Activated CD8-positive, alpha-beta T cell treated with anti-CD3 and anti-CD28 coated beads, Interleukin-2, amount 10 ng/mL, durations not matched to agents 7 days and 5 days (primary cell): ENCODE results near the gene FBXL7. TPM values are rescaled to one million over a fixed set of nuclear protein-coding genes. Genes with fewer than 3 reads are reported as not detected.

Experiments
- ATAC-seq: fragments of 150-1000 bp; cut with Tn5 transposase; one replicate; pipeline ENCODE4 v1.10.0; 2021; ENCODE audit warnings: moderate library complexity
- CTCF ChIA-PET: fragments of 350-600 bp; sonication (Branson Sonifier 250); formaldehyde crosslinking; loops from one replicate; lab custom pipeline; 2021; ENCODE audit warnings: antibody characterized with exemption; lab: Charles Lee
- POLR2A ChIA-PET: fragments of 350-600 bp; sonication (Branson Sonifier 250); formaldehyde crosslinking; loops from one replicate; lab custom pipeline; 2021; ENCODE audit warnings: antibody characterized with exemption; lab: Charles Lee
- DNase-seq: peaks from one replicate; pipeline ENCODE4 v3.0.0-alpha.2; 2020
- H3K27ac Mint-ChIP-seq: one replicate; pipeline ENCODE4 v1.8.0; 2021; ENCODE audit warnings: mild to moderate bottlenecking, mixed read lengths
- H3K27me3 Mint-ChIP-seq: one replicate; pipeline ENCODE4 v1.8.0; 2021; ENCODE audit warnings: low read depth, mixed read lengths
- H3K36me3 Mint-ChIP-seq: one replicate; pipeline ENCODE4 v1.8.0; 2021; ENCODE audit warnings: low read depth, mixed read lengths
- H3K4me1 Mint-ChIP-seq: one replicate; pipeline ENCODE4 v1.8.0; 2021; ENCODE audit warnings: low read depth, mixed read lengths
- H3K4me3 Mint-ChIP-seq: one replicate; pipeline ENCODE4 v1.8.0; 2021; ENCODE audit warnings: mild to moderate bottlenecking, mixed read lengths
- H3K9me3 Mint-ChIP-seq: one replicate; pipeline ENCODE4 v1.8.0; 2022; ENCODE audit warnings: mixed read lengths; ENCODE audit not compliant: insufficient read depth
- total RNA-seq, 2 experiments: library from RNA; stranded (reverse); gene quantifications; one replicate each; pipeline ENCODE4 v1.2.3, GENCODE V29; 2021

FBXL7 gene
- total RNA-seq, 2 experiments from 2014 or later, result not detected

- no peaks in the 10 kb centered on the region for H3K27me3 Mint-ChIP-seq
- no peak overlapping the region for H3K27ac Mint-ChIP-seq
- H3K9me3 Mint-ChIP-seq, result no peaks in the 10 kb centered on the region
- no peaks in the 10 kb centered on the region for H3K4me1 Mint-ChIP-seq
- H3K4me3 Mint-ChIP-seq, result no peak overlapping the region
- H3K36me3 Mint-ChIP-seq, result no peaks in the 10 kb centered on the region
- DNase-seq (no peak), ATAC-seq (no peak)
- CTCF ChIA-PET, result no interaction called here
- POLR2A ChIA-PET, result no interaction called here
These were observed 189.9 kb downstream of the FBXL7 start for GRCh38 chr5:15689836-15690235.

- no peak overlapping the region for H3K27ac Mint-ChIP-seq
- ChIA-PET POLR2A (no interaction called here), CTCF (no interaction called here)
These were observed 190.6 kb downstream of the FBXL7 start for GRCh38 chr5:15690611-15691010.

GRCh38 chr5:15691521-15691920, 191.5 kb downstream of the FBXL7 start:
- DNase-seq, result no peak
- ATAC-seq, result no peak
- ChIA-PET CTCF (no interaction called here), POLR2A (no interaction called here)
- Mint-ChIP-seq H3K36me3 (no peaks in the 10 kb centered on the region), H3K27ac (no peak overlapping the region), H3K4me1 (no peaks in the 10 kb centered on the region), H3K4me3 (no peak overlapping the region), H3K9me3 (no peaks in the 10 kb centered on the region), H3K27me3 (no peaks in the 10 kb centered on the region)

More at GRCh38 chr5:15690611-15691010, 190.6 kb downstream of the FBXL7 start:
- H3K4me3 Mint-ChIP-seq, result no peak overlapping the region
- H3K36me3 Mint-ChIP-seq, result no peaks in the 10 kb centered on the region
- ATAC-seq (no peak), DNase-seq (no peak)
- H3K4me1 Mint-ChIP-seq, result no peaks in the 10 kb centered on the region
- no peaks in the 10 kb centered on the region for H3K9me3 Mint-ChIP-seq
- no peaks in the 10 kb centered on the region for H3K27me3 Mint-ChIP-seq

- no peaks in the 10 kb centered on the region for H3K36me3 Mint-ChIP-seq
These were observed 192.9 kb downstream of the FBXL7 start for GRCh38 chr5:15692706-15693381.

GRCh38 chr5:15693382-15693728, 193.4 kb downstream of the FBXL7 start:
- Mint-ChIP-seq H3K4me1 (no peaks in the 10 kb centered on the region), H3K27me3 (no peaks in the 10 kb centered on the region), H3K27ac (no peak overlapping the region), H3K4me3 (no peak overlapping the region), H3K36me3 (no peaks in the 10 kb centered on the region), H3K9me3 (no peaks in the 10 kb centered on the region)
- no peak for DNase-seq
- ATAC-seq, result no peak
- ChIA-PET CTCF (no interaction called here), POLR2A (no interaction called here)

More at GRCh38 chr5:15692706-15693381, 192.9 kb downstream of the FBXL7 start:
- DNase-seq (no peak), ATAC-seq (no peak)
- Mint-ChIP-seq H3K9me3 (no peaks in the 10 kb centered on the region), H3K4me1 (no peaks in the 10 kb centered on the region), H3K4me3 (no peak overlapping the region), H3K27ac (no peak overlapping the region), H3K27me3 (no peaks in the 10 kb centered on the region)
- POLR2A ChIA-PET, result no interaction called here
- CTCF ChIA-PET, result no interaction called here

GRCh38 chr5:15693933-15694332, 194.0 kb downstream of the FBXL7 start:
- Mint-ChIP-seq H3K9me3 (no peaks in the 10 kb centered on the region), H3K4me3 (no peak overlapping the region), H3K4me1 (no peaks in the 10 kb centered on the region), H3K27me3 (no peaks in the 10 kb centered on the region), H3K36me3 (no peaks in the 10 kb centered on the region), H3K27ac (no peak overlapping the region)
- POLR2A ChIA-PET, result no interaction called here
- CTCF ChIA-PET, result no interaction called here
- ATAC-seq, result no peak
- no peak for DNase-seq

- no peaks in the 10 kb centered on the region for H3K9me3 Mint-ChIP-seq
- ChIA-PET CTCF (no interaction called here), POLR2A (no interaction called here)
- no peaks in the 10 kb centered on the region for H3K27me3 Mint-ChIP-seq
- ATAC-seq, result no peak
- H3K4me1 Mint-ChIP-seq, result no peaks in the 10 kb centered on the region
- no peaks in the 10 kb centered on the region for H3K36me3 Mint-ChIP-seq
- no peak for DNase-seq
- H3K27ac Mint-ChIP-seq, result no peak overlapping the region
- no peak overlapping the region for H3K4me3 Mint-ChIP-seq
These were observed 194.8 kb downstream of the FBXL7 start for GRCh38 chr5:15694696-15695214.

GRCh38 chr5:15695215-15695731, 195.3 kb downstream of the FBXL7 start:
- H3K9me3 Mint-ChIP-seq, result no peaks in the 10 kb centered on the region
- no peak overlapping the region for H3K27ac Mint-ChIP-seq
- H3K4me1 Mint-ChIP-seq, result no peaks in the 10 kb centered on the region
- H3K27me3 Mint-ChIP-seq, result no peaks in the 10 kb centered on the region
- POLR2A ChIA-PET, result no interaction called here
- H3K36me3 Mint-ChIP-seq, result no peaks in the 10 kb centered on the region
- DNase-seq, result no peak
- CTCF ChIA-PET, result no interaction called here
- no peak for ATAC-seq
- H3K4me3 Mint-ChIP-seq, result no peak overlapping the region

- no peaks in the 10 kb centered on the region for H3K36me3 Mint-ChIP-seq
- H3K4me3 Mint-ChIP-seq, result no peak overlapping the region
- no peaks in the 10 kb centered on the region for H3K4me1 Mint-ChIP-seq
- H3K9me3 Mint-ChIP-seq, result peaks cover 7% of the 10 kb centered on the region
- ChIA-PET POLR2A (no interaction called here), CTCF (no interaction called here)
- no peak for ATAC-seq
- H3K27me3 Mint-ChIP-seq, result no peaks in the 10 kb centered on the region
- no peak for DNase-seq
- no peak overlapping the region for H3K27ac Mint-ChIP-seq
These were observed 200.4 kb downstream of the FBXL7 start for GRCh38 chr5:15700373-15700772.

- no peaks in the 10 kb centered on the region for H3K27me3 Mint-ChIP-seq
- H3K4me3 Mint-ChIP-seq, result no peak overlapping the region
- H3K27ac Mint-ChIP-seq, result no peak overlapping the region
- peaks cover 7% of the 10 kb centered on the region for H3K9me3 Mint-ChIP-seq
- CTCF ChIA-PET, result no interaction called here
- no peaks in the 10 kb centered on the region for H3K36me3 Mint-ChIP-seq
- DNase-seq (no peak), ATAC-seq (no peak)
- H3K4me1 Mint-ChIP-seq, result no peaks in the 10 kb centered on the region
- POLR2A ChIA-PET, result no interaction called here
These were observed 202.1 kb downstream of the FBXL7 start for GRCh38 chr5:15702102-15702501.

- Mint-ChIP-seq H3K4me3 (no peak overlapping the region), H3K27ac (no peak overlapping the region), H3K4me1 (no peaks in the 10 kb centered on the region), H3K36me3 (no peaks in the 10 kb centered on the region), H3K9me3 (peaks cover 7% of the 10 kb centered on the region), H3K27me3 (no peaks in the 10 kb centered on the region)
- DNase-seq (no peak), ATAC-seq (no peak)
- ChIA-PET POLR2A (no interaction called here), CTCF (no interaction called here)
These were observed 203.9 kb downstream of the FBXL7 start for GRCh38 chr5:15703901-15704300.

GRCh38 chr5:15704397-15704947, 204.5 kb downstream of the FBXL7 start:
- no peaks in the 10 kb centered on the region for H3K4me1 Mint-ChIP-seq
- ATAC-seq, result no peak
- no peaks in the 10 kb centered on the region for H3K27me3 Mint-ChIP-seq
- DNase-seq, result no peak
- CTCF ChIA-PET, result no interaction called here
- POLR2A ChIA-PET, result no interaction called here
- H3K27ac Mint-ChIP-seq, result no peak overlapping the region
- H3K36me3 Mint-ChIP-seq, result no peaks in the 10 kb centered on the region
- peaks cover 7% of the 10 kb centered on the region for H3K9me3 Mint-ChIP-seq
- no peak overlapping the region for H3K4me3 Mint-ChIP-seq
